ENCODE data around the gene CNTN2. TPM values are rescaled to one million over a fixed set of nuclear protein-coding genes. Genes with fewer than 3 reads are reported as not detected.

Gene CNTN2
- total RNA-seq, 1 experiment from 2014 or later = 1.2 TPM

DNA sequence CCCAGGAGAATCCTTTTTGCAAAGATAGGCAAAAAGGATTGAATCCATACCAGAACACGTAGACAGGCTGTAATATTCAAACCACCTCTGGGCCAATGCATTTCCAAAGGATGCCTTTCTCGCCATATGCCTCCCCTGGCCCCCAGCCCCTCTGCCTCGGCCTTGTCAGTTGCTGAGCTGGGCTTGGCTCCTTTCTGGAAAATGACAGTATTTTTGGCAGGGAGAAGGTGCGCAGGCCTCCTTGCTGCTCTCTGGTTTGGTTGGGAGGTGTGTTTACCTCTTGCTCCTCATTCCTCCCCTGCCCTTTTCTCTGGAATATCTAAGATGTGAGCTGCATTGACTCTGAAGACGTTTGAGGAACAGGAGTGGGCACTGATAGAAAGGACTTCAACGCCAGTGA is 26.0 kb upstream of the CNTN2 start:
- peaks cover 27% of the 10 kb centered on the region for H3K4me1 Mint-ChIP-seq

DNA sequence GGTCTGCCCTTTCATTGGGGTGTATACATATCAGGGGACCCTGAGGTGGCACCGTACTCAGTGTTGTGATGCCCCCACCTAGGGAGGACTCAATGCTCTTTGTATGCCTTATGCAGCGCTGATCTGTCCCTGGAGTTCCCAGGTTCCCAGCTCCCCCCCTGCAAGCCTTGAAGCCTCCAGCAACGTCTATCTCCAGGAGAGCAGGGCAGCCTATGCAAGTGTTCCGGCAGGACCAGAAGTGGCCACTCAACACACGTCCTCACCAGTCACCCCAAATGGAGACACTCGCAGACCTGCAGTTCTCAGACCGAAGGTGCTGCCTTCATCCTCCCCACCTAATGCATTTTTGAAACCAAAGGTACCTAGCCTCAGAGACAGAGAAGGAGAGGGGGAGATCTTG is 25.2 kb upstream of the CNTN2 start:
- TF ChIP-seq, protein P1, sequence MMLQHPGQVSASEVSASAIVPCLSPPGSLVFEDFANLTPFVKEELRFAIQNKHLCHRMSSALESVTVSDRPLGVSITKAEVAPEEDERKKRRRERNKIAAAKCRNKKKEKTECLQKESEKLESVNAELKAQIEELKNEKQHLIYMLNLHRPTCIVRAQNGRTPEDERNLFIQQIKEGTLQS (CRISPR knock-in tag; conservative IDR thresholded peaks at IDR 0.05) = no peak
- no peak for TF ChIP-seq TEAD4 (CRISPR knock-in tag; IDR thresholded peaks at IDR 0.05)
- no peak for TF ChIP-seq HMGA2 (CRISPR knock-in tag; IDR thresholded peaks at IDR 0.05)
- no peak for TF ChIP-seq ZNF121 (CRISPR knock-in tag; IDR thresholded peaks at IDR 0.05)
- no peak for TF ChIP-seq ZNF423 (CRISPR knock-in tag; IDR thresholded peaks at IDR 0.05)
- TF ChIP-seq, protein P2, sequence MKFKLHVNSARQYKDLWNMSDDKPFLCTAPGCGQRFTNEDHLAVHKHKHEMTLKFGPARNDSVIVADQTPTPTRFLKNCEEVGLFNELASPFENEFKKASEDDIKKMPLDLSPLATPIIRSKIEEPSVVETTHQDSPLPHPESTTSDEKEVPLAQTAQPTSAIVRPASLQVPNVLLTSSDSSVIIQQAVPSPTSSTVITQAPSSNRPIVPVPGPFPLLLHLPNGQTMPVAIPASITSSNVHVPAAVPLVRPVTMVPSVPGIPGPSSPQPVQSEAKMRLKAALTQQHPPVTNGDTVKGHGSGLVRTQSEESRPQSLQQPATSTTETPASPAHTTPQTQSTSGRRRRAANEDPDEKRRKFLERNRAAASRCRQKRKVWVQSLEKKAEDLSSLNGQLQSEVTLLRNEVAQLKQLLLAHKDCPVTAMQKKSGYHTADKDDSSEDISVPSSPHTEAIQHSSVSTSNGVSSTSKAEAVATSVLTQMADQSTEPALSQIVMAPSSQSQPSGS (CRISPR knock-in tag; IDR thresholded peaks at IDR 0.05; ENCODE audit: borderline replicate concordance, low read depth) = no peak
- TF ChIP-seq ZSCAN18 (CRISPR knock-in tag; IDR thresholded peaks at IDR 0.05) = no peak
- no peak for TF ChIP-seq SP1 (CRISPR knock-in tag; conservative IDR thresholded peaks at IDR 0.05)
- no peak for TF ChIP-seq ZNF138 (CRISPR knock-in tag; conservative IDR thresholded peaks at IDR 0.05)
- TF ChIP-seq ZNF396 (CRISPR knock-in tag; IDR thresholded peaks at IDR 0.05; ENCODE audit: borderline replicate concordance) = no peak
- TF ChIP-seq NR1H2 (CRISPR knock-in tag; IDR thresholded peaks at IDR 0.05) = no peak
- ChIA-PET POLR2A (no interaction called here), CTCF (interaction anchor here (0.9 to 6.1 kb wide), 2 partner anchors 13 to 44 kb away, joined by 3 to 57 read pairs; no protein-coding TSS in a partner anchor)
- ATAC-seq (no peak), DNase-seq (ENCODE audit: low spot score) (no peak)
- peaks cover 10% of the 10 kb centered on the region for H3K27me3 Mint-ChIP-seq (ENCODE audit: low read depth)
- no peak overlapping the region for H3K27ac Mint-ChIP-seq
- peaks cover 19% of the 10 kb centered on the region for H3K4me1 Mint-ChIP-seq
- H3K36me3 Mint-ChIP-seq = no peaks in the 10 kb centered on the region
- no peak overlapping the region for H3K4me3 Mint-ChIP-seq
- no peaks in the 10 kb centered on the region for H3K9me3 Mint-ChIP-seq

More for the DNA sequence above, 26.0 kb upstream of the CNTN2 start:
- H3K36me3 Mint-ChIP-seq = no peaks in the 10 kb centered on the region
- no peak for ATAC-seq
- H3K9me3 Mint-ChIP-seq = no peaks in the 10 kb centered on the region
- CTCF ChIA-PET = interaction anchor here (1.3 to 6.1 kb wide), 2 partner anchors 45 to 49 kb away, joined by 3 to 57 read pairs; no protein-coding TSS in a partner anchor
- H3K27ac Mint-ChIP-seq = no peak overlapping the region
- H3K4me3 Mint-ChIP-seq = no peak overlapping the region
- no peak for DNase-seq (ENCODE audit: low spot score)
- peaks cover 9% of the 10 kb centered on the region for H3K27me3 Mint-ChIP-seq (ENCODE audit: low read depth)
- POLR2A ChIA-PET = no interaction called here
- TF ChIP-seq, protein P3, sequence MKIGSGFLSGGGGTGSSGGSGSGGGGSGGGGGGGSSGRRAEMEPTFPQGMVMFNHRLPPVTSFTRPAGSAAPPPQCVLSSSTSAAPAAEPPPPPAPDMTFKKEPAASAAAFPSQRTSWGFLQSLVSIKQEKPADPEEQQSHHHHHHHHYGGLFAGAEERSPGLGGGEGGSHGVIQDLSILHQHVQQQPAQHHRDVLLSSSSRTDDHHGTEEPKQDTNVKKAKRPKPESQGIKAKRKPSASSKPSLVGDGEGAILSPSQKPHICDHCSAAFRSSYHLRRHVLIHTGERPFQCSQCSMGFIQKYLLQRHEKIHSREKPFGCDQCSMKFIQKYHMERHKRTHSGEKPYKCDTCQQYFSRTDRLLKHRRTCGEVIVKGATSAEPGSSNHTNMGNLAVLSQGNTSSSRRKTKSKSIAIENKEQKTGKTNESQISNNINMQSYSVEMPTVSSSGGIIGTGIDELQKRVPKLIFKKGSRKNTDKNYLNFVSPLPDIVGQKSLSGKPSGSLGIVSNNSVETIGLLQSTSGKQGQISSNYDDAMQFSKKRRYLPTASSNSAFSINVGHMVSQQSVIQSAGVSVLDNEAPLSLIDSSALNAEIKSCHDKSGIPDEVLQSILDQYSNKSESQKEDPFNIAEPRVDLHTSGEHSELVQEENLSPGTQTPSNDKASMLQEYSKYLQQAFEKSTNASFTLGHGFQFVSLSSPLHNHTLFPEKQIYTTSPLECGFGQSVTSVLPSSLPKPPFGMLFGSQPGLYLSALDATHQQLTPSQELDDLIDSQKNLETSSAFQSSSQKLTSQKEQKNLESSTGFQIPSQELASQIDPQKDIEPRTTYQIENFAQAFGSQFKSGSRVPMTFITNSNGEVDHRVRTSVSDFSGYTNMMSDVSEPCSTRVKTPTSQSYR (CRISPR knock-in tag; IDR thresholded peaks at IDR 0.05) = no peak
- no peak for TF ChIP-seq FOXJ3 (CRISPR knock-in tag; IDR thresholded peaks at IDR 0.05; ENCODE audit: borderline replicate concordance)
- TF ChIP-seq ZNF671 (CRISPR knock-in tag; IDR thresholded peaks at IDR 0.05) = no peak
- no peak for TF ChIP-seq MXD4 (CRISPR knock-in tag; IDR thresholded peaks at IDR 0.05; ENCODE audit: borderline replicate concordance)
- no peak for TF ChIP-seq ZNF396 (CRISPR knock-in tag; IDR thresholded peaks at IDR 0.05; ENCODE audit: borderline replicate concordance)
- TF ChIP-seq IRF1 (CRISPR knock-in tag; IDR thresholded peaks at IDR 0.05) = no peak
- no peak for TF ChIP-seq TP53 (CRISPR knock-in tag; IDR thresholded peaks at IDR 0.05)
- TF ChIP-seq ELF4 (CRISPR knock-in tag; IDR thresholded peaks at IDR 0.05; ENCODE audit: low read depth) = no peak
- no peak for TF ChIP-seq MLX (CRISPR knock-in tag; IDR thresholded peaks at IDR 0.05)
- TF ChIP-seq, protein P4, sequence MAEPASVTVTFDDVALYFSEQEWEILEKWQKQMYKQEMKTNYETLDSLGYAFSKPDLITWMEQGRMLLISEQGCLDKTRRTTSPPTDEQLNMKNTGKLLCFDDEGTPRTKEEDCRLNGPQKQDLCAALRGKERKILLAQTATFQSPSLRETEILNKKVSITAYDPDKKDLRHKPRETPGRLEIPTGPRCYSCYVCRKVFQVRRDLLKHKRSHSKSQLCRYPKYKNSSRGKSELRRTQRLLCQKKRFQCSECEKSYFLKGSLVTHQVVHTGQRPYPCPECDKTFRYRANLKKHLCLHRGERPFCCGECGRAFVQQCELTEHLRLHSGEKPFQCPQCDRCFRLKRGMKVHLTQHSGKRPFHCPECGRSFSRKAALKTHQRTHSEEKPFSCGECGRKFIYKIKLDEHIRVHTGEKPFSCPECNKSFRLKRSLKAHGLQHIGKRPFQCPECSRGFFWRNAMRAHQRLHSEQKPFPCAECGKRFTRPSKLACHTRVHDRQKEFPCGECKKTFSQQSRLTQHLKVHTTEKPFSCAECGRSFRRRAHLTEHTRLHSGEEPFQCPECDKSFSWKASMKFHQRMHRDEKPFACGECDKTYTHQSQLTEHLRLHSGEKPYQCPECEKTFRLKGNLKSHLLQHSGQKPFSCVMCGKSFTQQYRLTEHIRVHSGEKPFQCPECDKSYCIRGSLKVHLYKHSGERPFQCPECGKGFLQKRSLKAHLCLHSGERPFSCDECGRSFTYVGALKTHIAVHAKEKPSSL (CRISPR knock-in tag; conservative IDR thresholded peaks at IDR 0.05) = no peak
